T-helper 1 cell (primary cell): ENCODE data around the gene TSPAN9.

Experiments used
- DNase-seq, 5 donors: peaks; one replicate each; pipeline ENCODE4 v3.0.0-alpha.2; 2012 to 2020

The TSPAN9 gene

DNA sequence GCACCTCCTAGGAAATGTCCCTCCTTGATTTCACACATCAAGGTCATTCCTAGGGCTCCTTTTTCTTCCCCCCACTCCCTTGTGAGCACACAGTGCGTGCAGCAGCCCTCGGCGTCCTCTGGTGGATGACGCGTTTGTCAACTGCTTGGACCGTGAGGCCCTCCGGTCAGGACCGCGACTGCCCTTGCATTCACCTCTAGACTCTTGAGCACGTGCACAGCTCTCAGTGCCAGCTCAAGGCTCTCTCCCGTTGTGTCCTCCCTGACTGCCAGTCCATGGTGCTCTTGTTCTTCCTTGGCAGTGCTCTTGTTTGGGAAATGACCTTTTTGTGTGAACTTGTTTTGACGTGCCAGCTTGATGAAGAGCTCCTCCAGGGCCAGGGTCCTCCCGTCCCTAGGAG lies 67.9 kb downstream of the TSPAN9 start:
- no peak for DNase-seq

DNA sequence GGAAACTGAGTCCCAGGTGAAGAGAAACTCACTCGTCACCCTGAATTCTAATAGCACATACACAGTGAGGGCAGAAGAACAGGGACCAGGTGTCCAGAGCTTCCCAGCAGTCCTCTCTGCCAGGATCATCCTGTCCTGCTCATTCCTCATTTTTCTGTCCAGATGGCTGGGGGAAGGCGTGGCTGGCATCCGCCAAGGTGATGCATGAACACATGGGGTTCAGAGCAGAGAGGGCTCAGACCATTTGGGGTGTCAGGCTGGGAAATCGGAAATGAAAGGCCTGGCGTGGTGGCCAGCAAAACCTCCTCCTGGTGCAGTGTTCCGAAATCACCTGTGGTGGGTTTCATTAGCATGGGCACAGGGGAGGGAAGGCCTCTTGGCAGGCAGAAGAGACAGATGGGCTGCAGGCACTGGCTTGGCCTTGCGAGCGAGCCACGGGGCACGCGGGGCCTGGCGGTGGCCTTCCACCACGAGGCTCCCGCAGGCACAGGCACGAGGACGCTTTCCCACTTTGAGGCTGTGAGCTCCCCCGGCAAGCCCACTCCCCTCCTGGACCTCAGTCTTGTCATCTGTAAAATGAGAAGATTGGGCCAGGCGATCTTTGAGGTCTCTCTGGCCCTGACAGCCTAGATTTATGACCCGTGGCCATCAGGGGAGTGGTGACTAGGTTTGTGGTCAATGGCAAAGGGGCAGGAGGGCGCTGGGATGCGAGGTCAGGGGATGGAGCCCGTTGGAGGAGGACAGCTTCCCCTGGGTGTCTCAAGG lies 68.5 kb downstream of the TSPAN9 start:
- DNase-seq: no peak

DNA sequence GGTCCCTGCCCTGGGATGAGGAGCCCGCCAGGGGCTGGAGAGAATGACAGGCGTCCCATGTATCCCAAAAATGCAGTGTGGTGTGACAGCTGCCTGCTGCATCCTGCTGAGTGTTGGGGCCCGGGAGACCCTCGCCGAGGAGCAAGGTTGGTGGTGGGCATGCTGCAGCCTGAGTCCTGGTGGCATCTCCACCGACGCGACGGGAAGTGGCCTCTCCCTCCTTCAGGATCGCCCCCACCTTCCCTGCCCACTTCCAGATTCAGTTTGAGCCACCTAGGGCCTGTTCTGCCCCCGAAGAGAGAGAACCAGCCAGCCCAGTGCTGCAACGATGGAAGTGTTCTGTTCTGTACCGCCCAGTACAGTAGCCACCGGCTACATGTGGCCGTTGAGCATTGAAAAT lies 70.1 kb downstream of the TSPAN9 start:
- no peak for DNase-seq

DNA sequence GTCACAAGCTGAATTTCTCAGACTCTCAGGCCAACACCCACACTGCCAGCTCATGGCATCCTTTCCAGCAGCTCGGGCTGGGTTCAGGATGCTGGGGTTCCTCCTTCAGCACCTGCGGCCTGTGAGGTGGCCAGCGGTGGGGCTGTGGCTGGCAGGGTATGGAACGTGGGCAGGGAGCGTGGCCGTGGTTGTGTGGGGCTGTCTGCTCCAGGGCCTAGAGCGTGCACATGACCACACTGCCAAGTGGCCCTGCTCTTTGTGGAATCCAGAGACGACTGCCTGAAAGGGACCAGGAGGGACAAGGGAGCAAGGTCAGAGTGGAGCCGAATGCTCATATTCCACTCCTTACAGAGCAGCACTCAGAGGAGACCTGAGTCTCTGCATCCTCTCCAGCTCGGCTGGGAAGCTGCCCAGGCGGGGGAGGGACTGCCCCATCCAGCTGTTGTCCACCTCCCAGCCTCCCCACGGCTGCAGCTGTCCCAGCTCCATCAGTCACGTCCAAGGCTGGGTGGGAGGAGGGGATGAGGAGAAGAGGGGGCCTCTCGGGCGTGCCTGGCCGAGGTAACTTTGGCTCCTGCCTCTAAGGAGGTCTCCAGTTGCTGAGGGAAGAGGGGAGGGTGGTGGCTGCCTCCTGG lies 71.3 kb downstream of the TSPAN9 start:
- no peak for DNase-seq

DNA sequence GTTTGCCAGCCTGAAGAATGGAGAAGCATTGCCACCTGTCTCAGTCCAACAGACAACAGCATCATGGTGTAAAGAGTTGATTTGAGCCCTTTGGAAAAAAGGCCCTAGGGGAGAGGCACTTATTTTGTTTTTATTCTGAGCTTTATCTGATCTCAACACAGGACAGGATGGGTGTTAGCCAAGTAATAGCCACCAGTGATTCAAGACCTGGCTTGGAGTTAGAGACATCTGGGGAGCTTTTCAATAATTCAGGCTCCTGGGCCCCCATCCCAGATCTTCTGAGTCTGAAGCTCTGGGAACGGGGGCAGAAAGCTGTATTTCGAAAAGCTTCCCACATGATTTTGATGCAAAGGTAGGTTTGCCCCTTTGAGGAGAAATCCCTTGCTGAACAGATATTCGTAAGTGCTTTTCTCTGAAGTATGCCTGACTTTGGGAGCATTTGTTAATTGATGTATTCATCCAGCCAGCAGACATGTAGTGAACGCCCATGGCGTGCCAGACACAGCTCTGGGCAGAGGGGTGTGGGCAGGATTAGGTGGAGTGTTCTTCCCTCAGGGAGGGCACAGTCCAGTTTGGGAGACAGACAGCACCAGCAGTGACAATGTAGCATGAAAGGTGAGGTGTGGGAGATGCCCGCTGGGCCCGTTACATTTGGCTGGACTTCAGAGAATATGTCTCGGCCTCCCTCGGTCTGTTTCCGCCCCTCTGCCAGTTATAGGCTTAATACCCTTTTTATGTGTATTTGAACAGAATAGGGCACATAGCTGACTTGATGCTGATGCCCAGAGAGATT lies 72.5 kb downstream of the TSPAN9 start:
- DNase-seq: no peak

DNA sequence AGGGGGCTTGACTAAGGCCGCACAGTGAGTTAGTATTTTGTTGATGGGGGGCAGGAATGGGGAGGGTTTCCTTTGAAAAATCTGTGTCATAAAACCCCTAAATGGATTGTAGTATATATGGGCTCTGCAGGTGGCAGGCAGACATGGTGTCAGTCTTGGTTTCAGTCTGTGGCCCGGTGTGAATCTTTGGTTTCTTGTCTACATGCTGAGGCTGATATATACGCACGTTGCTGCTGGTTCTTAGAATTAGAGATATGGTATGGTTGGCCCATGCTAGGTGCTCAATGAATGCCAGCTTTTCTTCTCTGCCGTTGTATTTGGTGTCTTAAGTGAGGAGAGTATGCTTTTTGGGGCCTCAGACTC lies 73.1 kb downstream of the TSPAN9 start:
- DNase-seq: no peak

DNA sequence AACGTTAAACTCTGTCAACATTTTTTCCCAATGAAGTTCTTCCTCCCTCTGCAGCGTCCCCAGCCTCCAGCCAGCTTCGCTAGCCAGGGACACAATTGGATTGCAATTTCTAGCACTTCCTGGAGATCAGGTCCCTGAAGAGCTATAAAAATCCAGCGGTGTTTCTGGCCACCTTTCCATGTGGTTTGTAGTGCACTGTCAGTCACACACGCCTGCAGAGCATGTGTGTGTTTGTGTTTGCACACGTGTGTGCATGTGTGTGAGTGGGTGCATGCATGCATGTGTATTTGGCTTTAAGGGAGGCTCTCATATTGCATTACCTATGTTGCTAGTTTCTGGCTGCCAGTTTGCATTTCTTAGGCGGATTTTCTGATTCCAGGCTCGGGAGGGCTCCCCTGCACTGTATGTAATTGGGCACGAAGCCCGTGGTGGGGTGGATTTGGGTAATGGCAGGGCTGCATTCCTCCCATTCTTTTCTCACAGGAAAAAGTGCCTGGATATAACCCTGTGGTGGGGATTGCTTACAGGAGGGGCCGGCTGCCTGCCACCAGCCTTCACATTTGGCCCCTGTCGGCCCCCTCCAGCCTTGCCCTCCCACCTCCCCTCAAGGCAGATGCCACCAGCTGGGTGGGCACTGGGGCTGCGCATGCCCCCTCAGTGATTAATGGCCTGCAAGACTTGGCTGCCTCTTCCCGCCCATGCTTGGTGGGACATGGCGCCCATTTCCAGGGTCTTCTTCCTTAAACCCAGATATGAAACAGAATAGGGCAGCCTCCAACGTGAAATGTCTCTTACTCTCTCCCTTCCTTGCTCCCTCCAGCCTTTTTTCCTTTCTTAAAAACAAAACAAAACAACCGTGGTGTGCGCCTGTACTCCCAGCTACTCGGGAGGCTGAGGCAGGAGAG lies 74.0 kb downstream of the TSPAN9 start:
- no peak for DNase-seq

DNA sequence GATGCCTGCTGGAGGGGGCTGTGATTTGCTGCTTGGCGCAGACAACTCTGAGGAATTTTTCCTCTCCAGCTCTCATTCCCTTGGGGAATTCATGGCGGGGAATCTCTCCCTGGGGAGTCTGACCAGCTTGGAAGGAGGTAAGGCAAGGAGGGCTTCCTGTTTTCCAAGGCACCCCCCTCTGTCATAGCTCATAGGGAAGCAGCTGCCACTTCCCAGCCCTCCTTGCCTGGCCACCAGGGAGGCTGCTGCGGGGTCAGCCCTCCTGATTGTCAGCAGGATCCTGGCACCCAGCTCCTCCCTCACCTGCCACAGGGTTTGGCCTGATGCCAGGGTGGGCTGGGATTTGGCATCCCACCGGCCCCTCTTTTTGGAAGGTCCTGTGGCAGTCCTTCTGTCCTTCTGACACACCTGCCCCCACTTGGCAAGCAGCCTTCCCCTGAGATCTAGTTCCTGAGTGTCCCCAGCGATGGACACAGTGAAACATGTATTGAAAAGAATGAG lies 74.9 kb downstream of the TSPAN9 start:
- no peak for DNase-seq

DNA sequence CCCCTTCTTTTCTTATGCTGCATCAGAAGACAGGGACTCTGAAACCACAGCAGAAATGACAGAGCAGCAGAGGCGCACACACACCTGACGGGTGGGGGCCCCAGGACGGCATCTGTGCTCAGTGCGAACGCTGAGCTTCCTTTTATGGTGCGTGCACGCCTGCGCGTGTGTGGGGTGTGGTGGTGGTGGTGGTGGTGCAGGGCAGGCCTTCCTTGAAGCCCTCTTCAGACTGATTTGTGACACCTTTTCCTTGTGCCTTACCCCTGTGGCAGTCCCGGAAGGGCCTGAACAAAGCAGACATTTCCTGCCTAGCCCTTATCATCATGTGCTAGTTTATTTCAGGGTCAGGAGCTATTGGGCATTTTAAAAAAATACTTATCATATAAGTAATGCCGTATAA lies 75.7 kb downstream of the TSPAN9 start:
- DNase-seq: no peak

DNA sequence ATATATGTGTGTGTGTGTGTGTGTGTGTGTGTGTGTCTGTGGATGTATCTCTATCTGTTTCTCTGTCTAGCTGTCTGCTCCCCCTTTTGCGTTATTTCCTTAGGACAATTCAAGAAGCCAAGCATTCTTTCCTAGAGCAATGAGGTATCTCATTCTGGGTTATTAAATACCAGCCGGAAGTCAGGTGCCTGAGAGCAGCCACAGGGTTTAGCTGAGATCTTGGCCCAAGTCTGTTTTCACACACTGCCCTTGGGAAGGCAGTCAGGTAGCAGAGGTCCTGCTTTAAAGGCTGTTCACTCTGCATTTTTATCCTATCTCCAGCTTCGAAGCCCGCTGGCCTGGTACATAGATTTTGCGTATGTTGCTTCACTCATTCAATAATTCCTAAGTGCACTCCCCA lies 76.8 kb downstream of the TSPAN9 start:
- no peak for DNase-seq

DNA sequence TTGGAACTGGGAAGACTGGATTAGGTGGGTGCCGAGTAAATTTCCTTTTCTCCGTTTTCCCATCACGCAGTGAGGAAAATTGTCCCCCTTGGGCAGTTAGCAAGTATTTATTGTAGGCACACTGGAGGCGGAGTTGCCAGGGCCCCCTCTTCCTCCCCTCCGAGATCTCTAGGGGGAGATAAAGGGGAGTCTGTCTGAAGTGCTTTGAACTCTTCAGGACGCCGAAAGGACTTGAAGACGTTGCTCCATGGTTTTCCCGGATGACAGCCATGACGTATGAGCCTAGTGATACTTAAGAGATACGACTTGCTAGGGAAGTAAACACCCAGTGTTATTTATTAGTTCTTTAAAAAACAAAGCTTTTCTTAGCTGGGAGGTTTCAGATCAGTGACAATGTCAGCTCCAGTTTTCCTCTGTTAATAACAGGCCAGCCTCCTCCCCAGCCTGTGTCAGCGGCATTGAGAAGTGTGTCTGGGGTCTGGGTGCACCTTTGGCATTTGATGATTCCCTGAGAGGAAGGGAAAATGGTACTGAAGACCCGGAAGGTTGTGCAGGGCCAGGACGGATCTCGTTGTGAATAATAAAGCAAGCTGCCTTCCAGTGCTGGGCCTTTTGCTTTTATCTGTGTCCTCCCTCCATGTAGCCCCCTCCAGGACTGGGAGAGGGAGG lies 78.7 kb downstream of the TSPAN9 start:
- DNase-seq: no peak

DNA sequence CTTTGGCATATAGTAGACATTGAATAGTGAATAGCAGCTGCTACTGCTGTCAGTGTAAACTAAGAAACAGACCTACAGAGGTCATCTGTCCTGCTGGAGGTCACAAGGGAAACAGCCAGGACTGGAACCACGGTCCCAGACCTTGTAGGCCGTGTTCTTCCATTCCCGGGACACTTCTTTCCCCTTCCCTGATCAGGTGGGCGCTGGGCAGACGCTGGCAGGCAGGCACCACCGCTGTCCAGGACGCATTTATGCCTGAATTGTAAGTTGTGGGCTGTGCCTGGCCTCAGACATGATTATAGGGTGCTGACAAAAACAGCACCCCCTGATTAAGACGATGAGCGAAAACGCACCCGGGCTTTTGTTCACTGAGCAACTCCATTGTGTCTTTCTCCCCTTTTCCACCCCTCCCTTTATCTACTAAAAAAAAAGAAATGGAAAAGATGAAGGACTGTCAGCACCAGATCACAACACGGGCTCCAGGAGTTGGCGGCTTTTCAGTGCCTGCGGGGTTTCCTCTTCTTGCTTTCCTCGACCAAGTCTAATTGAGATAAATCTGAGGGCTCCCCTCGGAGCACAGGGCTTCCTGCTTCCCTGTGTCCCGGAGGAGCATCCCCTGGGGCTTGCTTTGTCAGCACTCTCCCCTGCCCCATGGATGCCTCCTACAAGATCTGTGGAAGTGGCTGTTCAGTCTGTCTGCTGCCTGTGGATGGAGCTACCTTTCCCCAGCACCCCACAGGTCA lies 80.6 kb downstream of the TSPAN9 start:
- no peak for DNase-seq

DNA sequence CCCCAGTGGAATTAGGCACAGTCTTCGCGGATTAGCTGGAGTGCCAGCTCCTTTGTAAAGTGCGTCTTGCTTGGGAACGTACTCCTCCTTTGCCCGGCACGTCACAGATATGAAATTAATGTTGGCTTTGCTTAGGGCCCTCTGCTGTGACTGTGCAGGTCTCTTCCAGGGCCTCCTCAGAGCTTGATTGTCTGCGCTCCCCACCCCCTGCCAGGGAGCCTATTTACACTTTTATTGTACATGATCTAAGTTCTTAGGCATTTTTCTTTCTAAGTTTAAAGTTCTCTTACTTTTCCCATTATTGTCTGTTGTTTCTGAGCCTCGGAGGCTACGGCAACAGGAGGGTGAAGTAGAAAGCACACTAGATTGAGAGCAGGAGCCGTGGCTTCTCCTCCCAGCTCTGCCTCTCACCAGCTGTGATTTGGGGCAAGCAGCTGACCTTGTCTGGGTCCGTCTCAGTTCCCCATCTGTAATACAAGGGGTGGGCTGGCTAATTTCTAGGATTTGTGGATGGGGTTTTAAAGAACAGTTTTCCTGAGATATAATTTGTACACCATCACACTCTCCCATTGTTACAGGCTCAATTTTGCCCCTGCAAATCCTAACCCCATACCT lies 81.8 kb downstream of the TSPAN9 start:
- no peak for DNase-seq

DNA sequence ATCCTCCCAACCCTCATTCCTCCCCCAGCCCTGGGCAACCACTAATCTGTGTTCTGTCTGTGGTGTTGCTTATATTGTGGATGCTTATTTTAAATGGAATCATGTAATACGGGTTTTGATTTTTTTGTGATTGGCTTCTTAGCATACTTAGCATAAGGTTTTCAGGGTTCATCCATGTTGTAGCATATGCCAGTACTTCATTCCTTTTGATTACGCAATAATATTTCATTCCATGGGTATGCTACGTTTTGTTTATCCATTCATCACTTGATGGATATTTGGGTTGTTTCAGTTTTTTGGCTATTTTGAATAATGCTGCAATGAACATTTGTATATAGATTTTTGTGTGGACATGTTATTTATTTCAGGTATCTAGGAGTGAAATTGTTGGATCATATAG lies 82.9 kb downstream of the TSPAN9 start:
- DNase-seq: no peak

DNA sequence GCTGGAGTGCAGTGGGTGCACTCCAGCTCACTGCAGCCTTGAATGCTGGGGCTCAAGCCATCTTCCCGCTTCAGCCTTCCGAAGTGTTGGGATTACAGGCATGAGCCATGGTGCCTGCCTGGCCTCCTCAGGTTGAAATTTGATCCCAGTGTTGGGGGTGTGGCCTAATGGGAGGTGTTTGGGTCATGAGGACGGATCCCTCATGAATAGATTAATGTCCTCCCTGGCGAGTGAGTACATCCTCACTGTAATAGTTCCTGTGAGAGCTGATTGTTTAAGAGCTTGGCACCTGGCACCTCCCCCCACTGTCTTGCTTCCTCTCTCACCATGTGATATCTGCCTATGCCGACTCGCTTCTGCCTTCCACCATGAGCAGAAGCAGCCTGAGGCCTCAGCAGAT lies 84.7 kb downstream of the TSPAN9 start:
- no peak for DNase-seq

DNA sequence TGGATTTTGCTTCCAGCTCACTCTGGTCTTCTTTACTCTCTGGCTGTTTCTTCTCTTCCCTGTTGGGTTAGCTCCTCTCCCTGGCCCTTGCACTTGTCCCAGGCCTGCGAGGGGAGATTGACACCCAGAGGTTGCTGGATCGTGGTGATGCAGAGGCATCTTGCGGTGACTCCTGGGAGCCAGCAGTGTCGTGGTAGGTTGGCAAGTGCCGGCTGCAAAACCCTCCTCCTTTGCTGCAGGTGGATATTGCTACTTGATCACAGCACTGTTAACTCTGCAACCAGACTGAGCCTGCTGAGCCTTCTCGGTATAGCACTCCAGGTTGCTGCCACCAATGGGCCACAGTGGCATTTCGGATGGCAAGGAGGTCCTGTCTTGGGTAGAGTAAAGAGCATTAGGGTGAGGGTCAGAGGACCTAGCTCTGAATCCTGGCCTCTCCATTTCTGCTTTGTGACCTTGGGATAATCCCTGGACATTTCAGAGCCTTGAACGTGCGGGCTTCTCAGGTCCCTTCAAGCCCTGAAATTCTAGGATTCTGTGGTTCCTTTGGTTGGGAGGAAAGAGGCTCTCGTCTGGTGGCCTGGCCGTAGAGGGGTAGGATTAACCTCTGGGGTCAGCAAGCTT lies 87.4 kb downstream of the TSPAN9 start:
- DNase-seq: no peak

DNA sequence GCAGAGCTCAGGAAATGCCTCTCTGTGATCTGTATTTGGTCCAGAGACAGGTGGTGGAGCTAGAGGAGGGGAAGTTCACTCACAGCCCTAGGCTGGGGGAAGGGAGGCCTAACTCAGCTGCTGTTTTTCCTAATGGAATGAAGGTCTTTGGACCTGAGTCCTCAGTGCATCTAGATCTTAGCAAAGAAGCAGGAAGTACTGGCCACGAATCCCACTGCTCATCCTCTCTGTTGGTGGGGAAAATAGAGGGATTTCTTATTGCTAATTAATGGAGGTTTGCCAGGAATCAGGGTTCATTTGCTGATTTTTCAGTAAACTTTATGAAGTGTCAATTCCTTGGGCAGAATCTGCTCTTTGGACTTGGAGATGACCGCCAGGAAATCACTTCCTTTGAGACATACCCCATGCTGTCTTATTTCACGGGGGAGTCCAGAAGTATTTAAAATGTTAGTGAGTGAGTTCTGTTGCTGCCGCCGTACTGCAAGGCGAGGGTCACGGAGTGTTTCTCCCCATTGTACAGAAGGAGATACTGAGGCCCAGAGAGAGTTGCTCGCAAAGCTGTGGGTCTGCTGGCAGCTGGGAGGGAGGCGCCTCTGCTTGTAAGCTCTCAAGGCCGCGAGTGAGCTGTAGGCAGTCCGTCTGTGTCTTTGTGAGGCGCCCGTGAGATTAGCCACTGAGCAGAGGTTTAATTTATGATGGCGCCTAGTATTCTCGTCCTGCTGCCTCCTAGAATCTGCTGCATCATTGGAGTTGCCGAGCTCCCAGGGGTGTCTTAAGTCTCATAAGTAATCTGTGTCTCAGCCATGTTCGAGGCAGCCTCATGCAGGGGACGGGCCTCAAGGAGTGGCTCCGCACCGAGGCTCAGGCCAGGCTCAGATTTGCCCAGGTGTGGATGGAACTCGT lies 88.2 kb downstream of the TSPAN9 start:
- DNase-seq: no peak

DNA sequence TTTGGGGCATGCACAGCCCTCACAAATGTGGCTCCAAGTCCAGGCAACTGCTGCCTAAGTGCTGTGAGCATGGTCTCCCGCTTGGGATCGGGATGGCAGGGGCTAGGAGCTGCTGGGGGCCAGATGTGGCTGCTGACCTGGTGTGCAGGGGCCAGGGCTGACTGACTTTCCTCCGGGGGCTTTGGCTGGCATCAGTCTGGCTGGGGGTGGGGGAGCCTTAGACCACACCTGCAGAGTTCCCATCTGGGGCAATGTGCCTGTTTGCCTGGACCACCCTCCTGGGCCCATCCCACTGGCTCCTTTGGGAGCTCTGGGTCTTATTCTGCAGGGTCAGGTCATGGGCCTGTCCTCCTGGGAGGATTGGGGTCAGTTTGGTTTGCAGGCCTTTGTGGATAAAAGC lies 90.5 kb downstream of the TSPAN9 start:
- DNase-seq: no peak
